Stimulated activated CD4-positive, alpha-beta T cell treated with anti-CD3 and anti-CD28 coated beads, Interleukin-15, amount 100 ng/mL, for 48 hours (primary cell): Measurements from ENCODE around the gene RFX8.
"Not testable (repeated sequence)": the region's sequence is repeated elsewhere in the genome, so short reads cannot be mapped to it uniquely, and the experiment has no call there.

ENCODE experiments used
- DNase-seq, 2 donors: peaks; one replicate each; pipeline ENCODE4 v3.0.0-alpha.2; 2020; ENCODE audit warnings: low read depth in 2 of 2

RFX8 gene

GRCh38 chr2:101379091-101379490, 95.8 kb downstream of the RFX8 start:
- no peak for DNase-seq

GRCh38 chr2:101375653-101376052, 99.3 kb downstream of the RFX8 start:
- DNase-seq, result no peak

GRCh38 chr2:101374821-101375561, 99.9 kb downstream of the RFX8 start:
- no peak for DNase-seq

GRCh38 chr2:101372792-101373191, 102.1 kb downstream of the RFX8 start:
- no peak for DNase-seq

GRCh38 chr2:101371636-101372035, 103.3 kb downstream of the RFX8 start:
- no peak for DNase-seq

GRCh38 chr2:101369100-101369499, 105.8 kb downstream of the RFX8 start:
- no peak for DNase-seq

GRCh38 chr2:101368376-101368775, 106.5 kb downstream of the RFX8 start:
- DNase-seq, result no peak

- DNase-seq, result no peak
These were observed 107.4 kb downstream of the RFX8 start for GRCh38 chr2:101367508-101367907.

- DNase-seq, result no peak
These were observed 110.0 kb downstream of the RFX8 start for GRCh38 chr2:101364878-101365277.

GRCh38 chr2:101362777-101363176, 112.1 kb downstream of the RFX8 start:
- DNase-seq, result no peak

- DNase-seq, result no peak
These were observed 112.6 kb downstream of the RFX8 start for GRCh38 chr2:101362316-101362715.

- DNase-seq, result no peak
These were observed 113.4 kb downstream of the RFX8 start for GRCh38 chr2:101361522-101361921.

GRCh38 chr2:101361121-101361520, 113.8 kb downstream of the RFX8 start:
- no peak for DNase-seq

- DNase-seq, result no peak
These were observed 114.7 kb downstream of the RFX8 start for GRCh38 chr2:101360232-101360631.

GRCh38 chr2:101359410-101359954, 115.4 kb downstream of the RFX8 start:
- no peak for DNase-seq

GRCh38 chr2:101357376-101357775, 117.5 kb downstream of the RFX8 start:
- no peak for DNase-seq

- no peak for DNase-seq
These were observed 118.4 kb downstream of the RFX8 start for GRCh38 chr2:101356521-101356920.

GRCh38 chr2:101356055-101356454, 118.9 kb downstream of the RFX8 start:
- no peak for DNase-seq

- no peak for DNase-seq
These were observed 119.4 kb downstream of the RFX8 start for GRCh38 chr2:101355401-101356054.

GRCh38 chr2:101354420-101355311, 120.2 kb downstream of the RFX8 start:
- no peak for DNase-seq

- not testable (repeated sequence) for DNase-seq
These were observed 122.3 kb downstream of the RFX8 start for GRCh38 chr2:101352631-101353030.

- DNase-seq, result no peak
These were observed 123.7 kb downstream of the RFX8 start for GRCh38 chr2:101351207-101351606.
